Bronchial epithelial cell (primary cell): ENCODE measurements around the gene METRN. TPM values are rescaled to one million over a fixed set of nuclear protein-coding genes. Genes with fewer than 3 reads are reported as not detected.

Experiments used
- DNase-seq: peaks from one replicate; pipeline ENCODE4 v3.0.0-alpha.2; 2010; ENCODE audit warnings: low read depth
- FAIRE-seq: peaks from 2 replicates; lab custom pipeline; 2011; peaks lifted over from hg19 to GRCh38; lab: Jason Lieb, UNC
- H3K27me3 ChIP-seq: 2 replicates; pipeline ENCODE4 v1.5.1; 2011; ENCODE audit warnings: low read length; ENCODE audit not compliant: control insufficient read depth, insufficient read depth
- H3K36me3 ChIP-seq: 2 replicates; pipeline ENCODE4 v1.5.1; 2011; ENCODE audit warnings: low read length; ENCODE audit not compliant: control insufficient read depth, insufficient read depth
- H3K4me3 ChIP-seq: 2 replicates; pipeline ENCODE4 v1.5.1; 2011; ENCODE audit warnings: mild to moderate bottlenecking, low read depth, low read length, control low read depth
- CTCF ChIP-seq: IDR thresholded peaks from 2 replicates; pipeline ENCODE4 v1.5.1; 2011; ENCODE audit warnings: mild to moderate bottlenecking, moderate library complexity, low read length, control low read depth, inconsistent platforms; ENCODE audit not compliant: insufficient read depth, severe bottlenecking
- total RNA-seq: library from RNA; depleted of rRNA; stranded (reverse); fragments of >200 nt; gene quantifications from 2 replicates; pipeline ENCODE4 v1.2.1, GENCODE V29; 2014

METRN gene
- total RNA-seq, 1 donor from 2014 or later, result 63.7 TPM

DNA sequence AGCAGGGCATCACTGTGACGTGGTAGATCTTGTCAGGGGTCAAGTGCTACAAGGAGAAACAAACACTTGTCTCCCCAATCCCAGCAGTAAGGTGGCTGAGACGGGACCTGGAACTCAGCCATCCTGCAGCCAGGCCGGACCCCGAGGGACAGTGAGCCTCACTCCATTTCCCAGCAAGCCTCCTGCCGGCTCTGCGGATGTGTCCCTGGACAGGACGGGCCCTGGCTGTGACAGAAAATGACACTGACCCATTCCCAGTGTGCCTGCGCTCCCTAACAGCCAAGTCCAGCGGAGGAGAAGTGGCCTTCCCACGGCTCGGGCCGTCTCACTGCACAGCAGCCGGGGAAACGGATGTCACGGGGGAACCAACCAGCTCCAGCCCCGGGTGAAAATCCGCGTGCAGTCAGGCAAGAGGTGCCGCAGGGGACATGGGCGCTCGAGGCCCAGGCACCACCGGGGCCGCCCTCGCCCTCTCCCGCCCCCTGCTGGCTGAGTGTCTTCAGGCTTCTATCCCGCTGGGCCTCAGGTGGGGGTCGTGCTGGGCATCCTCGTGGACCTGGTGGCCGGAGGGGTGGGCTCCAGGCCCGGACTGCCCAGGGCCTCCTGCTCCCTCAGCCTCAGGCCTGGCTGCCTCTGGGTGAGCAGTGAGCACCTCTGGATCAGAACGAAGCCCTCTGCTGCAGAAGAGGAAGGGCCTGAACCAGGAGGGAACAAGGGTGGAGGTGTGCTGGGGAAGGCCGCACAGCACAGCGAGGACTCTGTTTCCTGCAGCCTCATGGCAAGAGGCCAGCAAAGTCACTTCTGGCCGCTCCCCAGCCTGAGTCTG lies 18.7 kb downstream of the METRN start:
- TF ChIP-seq CTCF, result peak; percentile 73
- H3K27me3 ChIP-seq, result no peaks in the 10 kb centered on the region
- FAIRE-seq, result no peak
- no peak for DNase-seq
- no peak overlapping the region for H3K4me3 ChIP-seq
- peaks cover 26% of the 10 kb centered on the region for H3K36me3 ChIP-seq

GRCh38 chr16:734208-734980 lies 19.5 kb downstream of the METRN start:
- Histone ChIP-seq H3K4me3 (no peak overlapping the region), H3K27me3 (no peaks in the 10 kb centered on the region), H3K36me3 (peaks cover 26% of the 10 kb centered on the region)
- no peak for TF ChIP-seq CTCF
- no peak for FAIRE-seq
- DNase-seq, result no peak

GRCh38 chr16:734981-735881 lies 20.3 kb downstream of the METRN start:
- DNase-seq (no peak), FAIRE-seq (no peak)
- Histone ChIP-seq H3K36me3 (peaks cover 26% of the 10 kb centered on the region), H3K27me3 (no peaks in the 10 kb centered on the region), H3K4me3 (no peak overlapping the region)
- no peak for TF ChIP-seq CTCF

- peaks cover 26% of the 10 kb centered on the region for H3K36me3 ChIP-seq
These were observed 21.1 kb downstream of the METRN start for GRCh38 chr16:735982-736453.

More at GRCh38 chr16:735982-736453, 21.1 kb downstream of the METRN start:
- DNase-seq (no peak), FAIRE-seq (no peak)
- H3K4me3 ChIP-seq, result no peak overlapping the region
- no peak for TF ChIP-seq CTCF
- H3K27me3 ChIP-seq, result no peaks in the 10 kb centered on the region
